Liver (tissue), 3 donors: ENCODE results near the gene COX19.

Experiments used
- NR2F2 ChIP-seq: IDR thresholded peaks from 2 replicates; pipeline ENCODE4 v1.6.1; 2016; ENCODE audit warnings: antibody characterized with exemption
- TF ChIP-seq, protein P1 (sequence below): fragments of 150-350 bp; IDR thresholded peaks from 2 replicates; pipeline ENCODE4 v1.5.1; 2017; ENCODE audit warnings: improper control_type of control experiment, low read depth, low read length; ENCODE audit not compliant: missing input control
- donor health status: healthy.
- donor health status: healthy.

DNA sequence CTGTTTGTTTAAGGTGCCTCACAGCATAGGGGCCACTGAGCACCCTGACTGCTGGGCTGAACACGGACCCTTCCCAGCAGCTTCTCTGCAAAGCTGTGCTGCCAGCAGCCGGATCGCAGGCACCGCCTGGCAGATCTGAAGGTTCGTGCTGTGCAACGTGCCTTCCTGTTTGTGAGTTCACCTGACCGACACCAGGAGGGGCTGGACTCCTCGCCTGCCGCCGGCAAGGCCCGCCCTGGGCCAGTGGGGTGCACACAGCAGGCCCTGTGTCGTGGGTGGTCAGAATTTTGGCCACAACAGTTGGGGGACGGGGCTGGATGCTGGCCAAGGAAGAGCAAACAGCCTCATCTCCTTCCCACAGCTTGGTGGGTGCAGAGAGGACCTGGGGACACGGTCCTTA lies 20.2 kb upstream of the COX19 start:
- TF ChIP-seq, protein P1, sequence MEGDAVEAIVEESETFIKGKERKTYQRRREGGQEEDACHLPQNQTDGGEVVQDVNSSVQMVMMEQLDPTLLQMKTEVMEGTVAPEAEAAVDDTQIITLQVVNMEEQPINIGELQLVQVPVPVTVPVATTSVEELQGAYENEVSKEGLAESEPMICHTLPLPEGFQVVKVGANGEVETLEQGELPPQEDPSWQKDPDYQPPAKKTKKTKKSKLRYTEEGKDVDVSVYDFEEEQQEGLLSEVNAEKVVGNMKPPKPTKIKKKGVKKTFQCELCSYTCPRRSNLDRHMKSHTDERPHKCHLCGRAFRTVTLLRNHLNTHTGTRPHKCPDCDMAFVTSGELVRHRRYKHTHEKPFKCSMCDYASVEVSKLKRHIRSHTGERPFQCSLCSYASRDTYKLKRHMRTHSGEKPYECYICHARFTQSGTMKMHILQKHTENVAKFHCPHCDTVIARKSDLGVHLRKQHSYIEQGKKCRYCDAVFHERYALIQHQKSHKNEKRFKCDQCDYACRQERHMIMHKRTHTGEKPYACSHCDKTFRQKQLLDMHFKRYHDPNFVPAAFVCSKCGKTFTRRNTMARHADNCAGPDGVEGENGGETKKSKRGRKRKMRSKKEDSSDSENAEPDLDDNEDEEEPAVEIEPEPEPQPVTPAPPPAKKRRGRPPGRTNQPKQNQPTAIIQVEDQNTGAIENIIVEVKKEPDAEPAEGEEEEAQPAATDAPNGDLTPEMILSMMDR, result no peak
- TF ChIP-seq NR2F2, result no peak
